ENCODE data around the gene EPB41L4B. TPM values are rescaled to one million over a fixed set of nuclear protein-coding genes. Genes with fewer than 3 reads are reported as not detected.

EPB41L4B gene
- total and polyA plus RNA-seq, 2 of the 4 experiments (the other 2 are of a cell fraction): 0.36 to 0.54 TPM

DNA sequence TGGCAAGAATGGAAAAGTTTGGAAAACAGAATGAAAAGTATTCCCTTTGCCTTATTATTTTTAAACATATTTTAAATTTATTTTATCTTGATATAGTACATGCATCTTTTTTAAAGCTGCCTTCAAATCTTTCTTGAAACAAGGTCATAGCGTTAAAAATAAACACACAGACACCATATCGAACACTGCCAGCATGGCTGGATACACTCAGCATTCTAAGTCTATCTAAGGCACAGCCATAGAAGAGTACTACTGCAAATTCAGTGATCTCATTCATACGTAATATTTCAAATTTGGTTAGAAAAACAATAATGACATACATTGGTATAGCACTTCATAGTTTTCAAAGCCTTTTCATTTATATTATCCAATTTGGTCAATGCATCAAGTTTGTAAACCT is 57.5 kb downstream of the EPB41L4B start:
- Histone ChIP-seq H3K9me1 (ENCODE audit: insufficient read depth, low read length) (no peaks in the 10 kb centered on the region), H3K27me3 (ENCODE audit: control insufficient read depth, insufficient read depth, low read length) (peaks cover 6% of the 10 kb centered on the region), H4K5ac (ENCODE audit: low read depth, low read length) (no peak overlapping the region), H4K20me1 (ENCODE audit: insufficient read depth, low read length) (no peaks in the 10 kb centered on the region), H3K14ac (replicated peaks; ENCODE audit: low read depth, low read length) (no peak overlapping the region), H3K4me2 (ENCODE audit: low read depth, low read length) (no peak overlapping the region), H3K4me1 (ENCODE audit: control insufficient read depth, insufficient read depth, low read length) (no peaks in the 10 kb centered on the region; the same call in 1 of the 2 replicates), H2AK9ac (replicated peaks; ENCODE audit: low read depth, low read length, poor library complexity) (no peak overlapping the region), H3K79me1 (ENCODE audit: low read depth in 1 of 2, low read length in 2 of 2) (no peaks in the 10 kb centered on the region), H3K4me3 (ENCODE audit: insufficient read depth, low read depth, low read length) (no peak overlapping the region), H3K36me3 (ENCODE audit: control insufficient read depth, insufficient read depth, low read length) (no peaks in the 10 kb centered on the region), H2AK5ac (ENCODE audit: low read depth, low read length) (no peak overlapping the region), H3K56ac (ENCODE audit: extremely low read depth, insufficient read depth, low read length) (no peak overlapping the region), H3K4ac (ENCODE audit: low read depth, low read length) (no peak overlapping the region), H2BK5ac (ENCODE audit: low read depth, low read length, poor library complexity, severe bottlenecking) (no peak overlapping the region), H4K8ac (ENCODE audit: low read depth in 2 of 2, low read length in 2 of 2) (no peak overlapping the region), H3K23ac (ENCODE audit: low read depth, low read length) (no peak overlapping the region), H3K9ac (ENCODE audit: low read depth, low read length) (no peak overlapping the region), H3K27ac (ENCODE audit: insufficient read depth, low read length) (no peak overlapping the region), H2BK20ac (ENCODE audit: low read depth, low read length) (no peak overlapping the region), H2BK15ac (ENCODE audit: low read depth, low read length) (no peak overlapping the region), H3K18ac (ENCODE audit: low read depth, low read length) (no peak overlapping the region), H3K9me3 (ENCODE audit: control insufficient read depth, insufficient read depth, low read length) (0 out of 2 replicates have a peak, but pooled peaks cover 3% of the 10 kb centered on the region), H2AFZ (replicated peaks; ENCODE audit: low read length, poor library complexity) (no peak overlapping the region), H4K91ac (ENCODE audit: insufficient read depth, low read depth, low read length) (no peak overlapping the region), H2BK120ac (ENCODE audit: low read depth, low read length) (no peak overlapping the region)
- dilution Hi-C loops (cut with HindIII; ENCODE audit: low sequenced_read_pairs, unreplicated experiment) (no loop called here), in situ Hi-C loops (cut with MboI; ENCODE audit: low sequenced_read_pairs) (no loop called here), intact Hi-C loops (cut with micrococcal nuclease) (no loop called here)
- ChIA-PET POLR2A (ENCODE audit: unreplicated experiment) (no interaction called here), CTCF (interaction anchor here (0.6 kb wide), 1 partner anchor 29 kb away, joined by 4 read pairs; no protein-coding TSS in a partner anchor)
- BruUV-seq (replicated peaks): no TSS peak
- DNase-seq: no peak
- WGBS, 2 experiments (ENCODE audit: extremely low coverage in 2 of 2, insufficient read length in 1 of 2): 50% methylated on average over 1 of the region's 3 CpGs; no CpG with 5 or more reads in 1 of the 2 experiments
- no peak for ATAC-seq (ENCODE audit: low read depth)
- TF ChIP-seq, protein P1, sequence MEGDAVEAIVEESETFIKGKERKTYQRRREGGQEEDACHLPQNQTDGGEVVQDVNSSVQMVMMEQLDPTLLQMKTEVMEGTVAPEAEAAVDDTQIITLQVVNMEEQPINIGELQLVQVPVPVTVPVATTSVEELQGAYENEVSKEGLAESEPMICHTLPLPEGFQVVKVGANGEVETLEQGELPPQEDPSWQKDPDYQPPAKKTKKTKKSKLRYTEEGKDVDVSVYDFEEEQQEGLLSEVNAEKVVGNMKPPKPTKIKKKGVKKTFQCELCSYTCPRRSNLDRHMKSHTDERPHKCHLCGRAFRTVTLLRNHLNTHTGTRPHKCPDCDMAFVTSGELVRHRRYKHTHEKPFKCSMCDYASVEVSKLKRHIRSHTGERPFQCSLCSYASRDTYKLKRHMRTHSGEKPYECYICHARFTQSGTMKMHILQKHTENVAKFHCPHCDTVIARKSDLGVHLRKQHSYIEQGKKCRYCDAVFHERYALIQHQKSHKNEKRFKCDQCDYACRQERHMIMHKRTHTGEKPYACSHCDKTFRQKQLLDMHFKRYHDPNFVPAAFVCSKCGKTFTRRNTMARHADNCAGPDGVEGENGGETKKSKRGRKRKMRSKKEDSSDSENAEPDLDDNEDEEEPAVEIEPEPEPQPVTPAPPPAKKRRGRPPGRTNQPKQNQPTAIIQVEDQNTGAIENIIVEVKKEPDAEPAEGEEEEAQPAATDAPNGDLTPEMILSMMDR (conservative IDR thresholded peaks at IDR 0.05; ENCODE audit: low read depth, low read length): no peak
- TF ChIP-seq POLR2A (IDR thresholded peaks at IDR 0.05; ENCODE audit: low read depth, low read length) (no peak), MXI1 (IDR thresholded peaks at IDR 0.05; ENCODE audit: borderline replicate concordance, low read depth, low read length) (no peak), CEBPB (IDR thresholded peaks at IDR 0.05; ENCODE audit: low read depth, low read length) (no peak), SMC3 (IDR thresholded peaks at IDR 0.05; ENCODE audit: low read depth, low read length) (no peak), RAD21 (IDR thresholded peaks at IDR 0.05; ENCODE audit: low read length) (no peak), NFE2L2 (IDR thresholded peaks at IDR 0.05; ENCODE audit: low read depth, low read length) (no peak), RCOR1 (IDR thresholded peaks at IDR 0.05; ENCODE audit: insufficient replicate concordance, low read length) (no peak), BHLHE40 (IDR thresholded peaks at IDR 0.05; ENCODE audit: low read depth, low read length) (no peak), FOS (IDR thresholded peaks at IDR 0.05; ENCODE audit: low read depth, low read length) (no peak), RFX5 (IDR thresholded peaks at IDR 0.05; ENCODE audit: low read depth, low read length) (no peak), MAZ (IDR thresholded peaks at IDR 0.05; ENCODE audit: borderline replicate concordance, low read depth, low read length) (no peak), CHD1 (IDR thresholded peaks at IDR 0.05; ENCODE audit: low read depth, low read length) (no peak), MAFK (IDR thresholded peaks at IDR 0.05; ENCODE audit: low read depth, low read length) (no peak)
- TF ChIP-seq, protein P2, sequence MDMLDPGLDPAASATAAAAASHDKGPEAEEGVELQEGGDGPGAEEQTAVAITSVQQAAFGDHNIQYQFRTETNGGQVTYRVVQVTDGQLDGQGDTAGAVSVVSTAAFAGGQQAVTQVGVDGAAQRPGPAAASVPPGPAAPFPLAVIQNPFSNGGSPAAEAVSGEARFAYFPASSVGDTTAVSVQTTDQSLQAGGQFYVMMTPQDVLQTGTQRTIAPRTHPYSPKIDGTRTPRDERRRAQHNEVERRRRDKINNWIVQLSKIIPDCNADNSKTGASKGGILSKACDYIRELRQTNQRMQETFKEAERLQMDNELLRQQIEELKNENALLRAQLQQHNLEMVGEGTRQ (IDR thresholded peaks at IDR 0.05; ENCODE audit: low read depth, low read length): no peak
- TF ChIP-seq, protein P3, sequence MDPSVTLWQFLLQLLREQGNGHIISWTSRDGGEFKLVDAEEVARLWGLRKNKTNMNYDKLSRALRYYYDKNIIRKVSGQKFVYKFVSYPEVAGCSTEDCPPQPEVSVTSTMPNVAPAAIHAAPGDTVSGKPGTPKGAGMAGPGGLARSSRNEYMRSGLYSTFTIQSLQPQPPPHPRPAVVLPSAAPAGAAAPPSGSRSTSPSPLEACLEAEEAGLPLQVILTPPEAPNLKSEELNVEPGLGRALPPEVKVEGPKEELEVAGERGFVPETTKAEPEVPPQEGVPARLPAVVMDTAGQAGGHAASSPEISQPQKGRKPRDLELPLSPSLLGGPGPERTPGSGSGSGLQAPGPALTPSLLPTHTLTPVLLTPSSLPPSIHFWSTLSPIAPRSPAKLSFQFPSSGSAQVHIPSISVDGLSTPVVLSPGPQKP (IDR thresholded peaks at IDR 0.05; ENCODE audit: borderline replicate concordance, low read depth, low read length): no peak

All from IMR-90 (cell line).